AG04450 (cell line): Measurements from ENCODE around the gene TRDN. TPM values are rescaled to one million over a fixed set of nuclear protein-coding genes. Genes with fewer than 3 reads are reported as not detected.

Experiments
- CTCF ChIA-PET: fragments of 300-600, 350-600 bp; formaldehyde crosslinking; extraction: SDS; loops from one replicate; lab custom pipeline; 2022; ENCODE audit warnings: antibody characterized with exemption, inconsistent platforms; lab: Charles Lee
- POLR2A ChIA-PET: fragments of 350-600 bp; formaldehyde crosslinking; extraction: SDS; loops from one replicate; lab custom pipeline; 2021; ENCODE audit warnings: antibody characterized with exemption, inconsistent platforms; lab: Yijun Ruan, JAX
- DNase-seq: peaks from one replicate; pipeline ENCODE4 v3.0.0-alpha.2; 2011; ENCODE audit warnings: low read depth, low spot score
- H3K27ac ChIP-seq: one replicate; pipeline ENCODE4 v1.5.1; 2012; ENCODE audit warnings: low read depth, low read length, control low read depth
- H3K27me3 ChIP-seq: one replicate; pipeline ENCODE4 v1.6.0; 2012; ENCODE audit warnings: low read length; ENCODE audit not compliant: control insufficient read depth, insufficient read depth
- H3K4me3 ChIP-seq: 2 replicates; pipeline ENCODE4 v1.5.1; 2011; ENCODE audit warnings: mild to moderate bottlenecking, low read depth, low read length, control low read depth
- H3K9me3 ChIP-seq: 2 replicates; pipeline ENCODE4 v1.5.1; 2012; ENCODE audit warnings: low read length; ENCODE audit not compliant: control insufficient read depth, insufficient read depth
- CTCF ChIP-seq: IDR thresholded peaks from 2 replicates; pipeline ENCODE4 v1.5.1; 2011; ENCODE audit warnings: low read depth, low read length, control low read depth, inconsistent platforms
- polyA plus RNA-seq: library from polyadenylated mRNA; depleted of rRNA; stranded (reverse); fragments of >200 nt; gene quantifications from 2 replicates; pipeline ENCODE4 v1.2.3, GENCODE V29; 2011

TRDN gene
- polyA plus RNA-seq, 1 experiment: not detected

- POLR2A ChIA-PET: no interaction called here
- Histone ChIP-seq H3K9me3 (no peaks in the 10 kb centered on the region; the same call in 1 of the 2 replicates), H3K27me3 (no peaks in the 10 kb centered on the region), H3K4me3 (no peak overlapping the region), H3K27ac (no peak overlapping the region)
- no peak for TF ChIP-seq CTCF
- no peak for DNase-seq
- CTCF ChIA-PET: no interaction called here
These were observed 413.3 kb downstream of the TRDN start for GRCh38 chr6:123223461-123223860.

GRCh38 chr6:123215211-123215610, 421.5 kb downstream of the TRDN start:
- no peaks in the 10 kb centered on the region for H3K27me3 ChIP-seq
- no peak overlapping the region for H3K4me3 ChIP-seq
- POLR2A ChIA-PET: no interaction called here
- TF ChIP-seq CTCF: no peak
- DNase-seq: no peak
- H3K27ac ChIP-seq: no peak overlapping the region
- no peaks in the 10 kb centered on the region; the same call in 1 of the 2 replicates for H3K9me3 ChIP-seq
- CTCF ChIA-PET: interaction anchor here (0.7 kb wide), 1 partner anchor 230 kb away, joined by 3 read pairs; no protein-coding TSS in a partner anchor

GRCh38 chr6:123214433-123214832, 422.3 kb downstream of the TRDN start:
- POLR2A ChIA-PET: no interaction called here
- CTCF ChIA-PET: interaction anchor here (0.7 kb wide), 1 partner anchor 229 kb away, joined by 3 read pairs; no protein-coding TSS in a partner anchor

GRCh38 chr6:123213921-123214320, 422.8 kb downstream of the TRDN start:
- POLR2A ChIA-PET: no interaction called here
- Histone ChIP-seq H3K9me3 (no peaks in the 10 kb centered on the region; the same call in 1 of the 2 replicates), H3K4me3 (no peak overlapping the region), H3K27me3 (no peaks in the 10 kb centered on the region), H3K27ac (no peak overlapping the region)
- CTCF ChIA-PET: no interaction called here
- no peak for TF ChIP-seq CTCF
- no peak for DNase-seq

More at GRCh38 chr6:123214433-123214832, 422.3 kb downstream of the TRDN start:
- Histone ChIP-seq H3K9me3 (no peaks in the 10 kb centered on the region; the same call in 1 of the 2 replicates), H3K27ac (no peak overlapping the region), H3K4me3 (no peak overlapping the region), H3K27me3 (no peaks in the 10 kb centered on the region)
- no peak for TF ChIP-seq CTCF
- no peak for DNase-seq

- ChIA-PET CTCF (no interaction called here), POLR2A (no interaction called here)
- no peak for DNase-seq
- Histone ChIP-seq H3K4me3 (no peak overlapping the region), H3K9me3 (peaks cover 3% of the 10 kb centered on the region; the same call in 1 of the 2 replicates), H3K27ac (no peak overlapping the region), H3K27me3 (no peaks in the 10 kb centered on the region)
- no peak for TF ChIP-seq CTCF
These were observed 424.8 kb downstream of the TRDN start for GRCh38 chr6:123211777-123212545.
